ENCODE data around the gene LDLRAD4.

DNA sequence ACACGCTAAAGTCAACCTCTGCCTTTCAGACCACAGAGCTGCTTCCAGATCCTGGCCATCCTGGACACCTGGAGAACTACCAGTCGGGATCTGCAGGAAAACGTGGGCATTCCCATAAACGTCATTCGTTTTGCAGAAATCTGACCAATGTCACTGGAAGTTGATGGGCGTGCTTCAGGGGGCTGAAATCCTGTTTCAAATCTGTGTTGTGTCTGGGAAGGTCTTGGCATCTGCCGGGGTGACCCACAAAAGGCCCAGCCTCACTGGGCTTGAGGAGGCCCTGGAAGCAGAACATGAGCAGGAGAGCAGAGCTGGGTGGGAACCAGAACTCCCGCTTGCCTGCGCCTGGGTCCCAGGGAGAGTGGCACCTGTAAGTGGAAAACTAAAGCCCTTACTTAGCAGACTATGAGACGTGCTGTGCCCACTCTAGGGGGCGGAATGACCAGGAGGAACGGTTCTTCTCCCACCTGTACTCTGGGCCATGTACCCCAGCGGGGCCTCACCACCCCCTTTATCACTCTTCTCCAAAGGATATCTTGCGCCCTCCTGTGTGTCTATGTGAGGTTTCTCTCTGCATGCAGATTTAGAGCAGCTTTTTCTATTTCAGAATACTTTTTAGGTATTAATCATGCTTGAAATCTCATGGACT, 306.9 kb downstream of the LDLRAD4 start:
- TF ChIP-seq, protein P1, sequence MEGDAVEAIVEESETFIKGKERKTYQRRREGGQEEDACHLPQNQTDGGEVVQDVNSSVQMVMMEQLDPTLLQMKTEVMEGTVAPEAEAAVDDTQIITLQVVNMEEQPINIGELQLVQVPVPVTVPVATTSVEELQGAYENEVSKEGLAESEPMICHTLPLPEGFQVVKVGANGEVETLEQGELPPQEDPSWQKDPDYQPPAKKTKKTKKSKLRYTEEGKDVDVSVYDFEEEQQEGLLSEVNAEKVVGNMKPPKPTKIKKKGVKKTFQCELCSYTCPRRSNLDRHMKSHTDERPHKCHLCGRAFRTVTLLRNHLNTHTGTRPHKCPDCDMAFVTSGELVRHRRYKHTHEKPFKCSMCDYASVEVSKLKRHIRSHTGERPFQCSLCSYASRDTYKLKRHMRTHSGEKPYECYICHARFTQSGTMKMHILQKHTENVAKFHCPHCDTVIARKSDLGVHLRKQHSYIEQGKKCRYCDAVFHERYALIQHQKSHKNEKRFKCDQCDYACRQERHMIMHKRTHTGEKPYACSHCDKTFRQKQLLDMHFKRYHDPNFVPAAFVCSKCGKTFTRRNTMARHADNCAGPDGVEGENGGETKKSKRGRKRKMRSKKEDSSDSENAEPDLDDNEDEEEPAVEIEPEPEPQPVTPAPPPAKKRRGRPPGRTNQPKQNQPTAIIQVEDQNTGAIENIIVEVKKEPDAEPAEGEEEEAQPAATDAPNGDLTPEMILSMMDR (conservative IDR thresholded peaks at IDR 0.05; ENCODE audit: low read depth, low read length), result no peak
- TF ChIP-seq EZH2phosphoT487 (IDR thresholded peaks at IDR 0.05; ENCODE audit: borderline replicate concordance, low read length), result no peak
- no peak for TF ChIP-seq EZH2 (IDR thresholded peaks at IDR 0.05; ENCODE audit: low read length, unreplicated experiment)
